SIG-M5 treated with dmso at 0.1 percent for 504 hours (cell line): ENCODE results near the gene MEI4.
"Not testable (repeated sequence)": the region's sequence is repeated elsewhere in the genome, so short reads cannot be mapped to it uniquely, and the experiment has no call there.

Source experiments
- DNase-seq: peaks from one replicate; lab custom pipeline; 2025; ENCODE audit not compliant: unreplicated experiment; lab: John Stamatoyannopoulos, UW

The MEI4 gene

DNA sequence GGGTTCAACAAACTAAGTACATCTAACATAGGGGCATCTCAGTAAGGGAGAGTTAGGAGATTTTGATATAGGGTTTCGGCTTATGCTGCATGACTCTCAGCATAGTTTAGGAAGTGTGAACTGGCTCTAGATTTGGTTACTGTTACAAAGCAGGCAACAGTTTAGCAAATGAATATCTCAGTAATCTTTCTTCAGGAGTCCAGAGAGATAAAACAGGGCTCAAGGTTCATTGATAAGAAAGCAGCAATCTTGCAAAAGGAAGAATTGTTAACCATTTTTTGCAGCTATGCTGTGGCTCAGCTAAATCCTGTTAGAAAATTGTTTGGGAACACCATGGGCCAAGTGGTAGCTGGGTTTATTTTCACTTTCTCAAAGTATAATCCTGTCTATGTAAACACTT, 161.3 kb downstream of the MEI4 start:
- DNase-seq = no peak

DNA sequence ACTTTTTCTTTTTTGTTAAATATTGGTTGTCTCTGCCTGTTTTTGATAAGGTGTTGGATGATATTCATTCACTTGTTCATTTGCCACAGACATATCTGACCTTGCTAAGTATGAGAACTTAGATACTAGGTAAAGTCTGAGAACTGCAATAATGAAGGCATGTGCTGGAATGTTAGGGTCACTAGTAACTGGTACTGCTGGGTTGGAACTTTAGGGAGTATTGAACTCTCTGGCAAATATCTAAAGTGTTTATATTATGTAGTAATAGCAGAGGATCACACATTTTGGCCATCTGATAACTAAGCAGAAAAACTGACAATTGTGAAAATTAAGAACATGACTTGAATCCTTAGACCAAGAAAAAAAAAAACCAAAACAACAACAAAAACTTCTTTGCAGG, 162.7 kb downstream of the MEI4 start:
- no peak for DNase-seq

DNA sequence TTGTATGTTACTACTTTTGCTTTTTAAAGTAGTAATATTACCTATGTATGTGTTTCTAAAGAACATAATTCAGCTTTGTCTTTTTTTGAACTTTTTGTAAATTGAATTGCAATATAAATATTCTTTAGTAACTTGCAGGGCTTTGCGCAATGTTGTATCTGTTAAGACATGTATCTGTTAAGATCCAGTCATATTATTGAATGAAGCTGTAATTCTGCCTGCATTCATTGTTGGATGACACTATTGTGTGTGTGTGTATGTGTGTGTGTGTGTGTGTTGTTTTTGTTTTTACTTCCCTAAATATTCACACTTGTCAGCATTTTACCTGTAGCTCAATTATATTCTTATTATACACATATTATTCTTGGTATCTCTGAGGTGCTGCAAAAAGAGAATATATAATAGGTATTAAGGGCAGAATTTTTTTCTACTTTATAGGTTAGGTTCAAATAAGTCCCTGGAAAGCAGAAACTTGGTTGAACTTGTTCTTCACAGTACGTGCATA, 164.0 kb downstream of the MEI4 start:
- DNase-seq = no peak

DNA sequence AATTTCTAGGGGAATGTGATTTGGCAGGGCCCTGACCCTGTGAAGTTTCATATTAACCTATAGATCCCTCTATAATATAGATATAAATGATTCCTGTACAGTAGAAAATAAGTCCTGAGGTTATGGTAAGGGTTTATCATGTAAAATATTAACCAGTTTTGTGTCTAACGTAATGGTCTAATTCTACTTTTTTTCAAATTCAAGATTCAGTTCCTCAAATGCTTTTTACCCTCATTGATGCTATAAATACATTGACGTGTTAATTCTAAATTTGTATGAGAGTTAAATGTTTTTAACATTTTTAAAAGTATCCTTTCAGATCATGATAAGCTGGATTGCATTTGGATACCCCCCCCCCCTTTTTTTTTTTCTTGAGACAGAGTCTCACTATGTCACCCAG, 169.4 kb downstream of the MEI4 start:
- no peak for DNase-seq

DNA sequence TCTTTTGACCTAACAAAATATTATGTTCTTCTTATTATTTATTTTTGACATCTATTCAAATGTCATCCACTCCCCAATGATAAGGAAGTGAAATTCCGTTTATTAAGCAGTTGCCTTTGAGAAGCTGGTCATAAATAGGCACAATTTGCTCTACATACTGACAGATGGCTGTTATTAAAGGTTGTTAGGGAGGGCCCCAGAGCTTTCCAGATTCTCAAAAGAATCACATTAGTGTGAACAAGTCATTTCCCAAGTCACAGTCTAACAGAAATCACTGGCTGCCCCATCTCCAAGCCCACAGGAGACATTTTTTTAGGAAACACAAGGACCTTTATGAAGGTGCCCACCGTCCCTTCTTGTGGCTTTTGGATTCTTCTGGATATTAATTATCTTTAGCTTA, 172.4 kb downstream of the MEI4 start:
- no peak for DNase-seq

DNA sequence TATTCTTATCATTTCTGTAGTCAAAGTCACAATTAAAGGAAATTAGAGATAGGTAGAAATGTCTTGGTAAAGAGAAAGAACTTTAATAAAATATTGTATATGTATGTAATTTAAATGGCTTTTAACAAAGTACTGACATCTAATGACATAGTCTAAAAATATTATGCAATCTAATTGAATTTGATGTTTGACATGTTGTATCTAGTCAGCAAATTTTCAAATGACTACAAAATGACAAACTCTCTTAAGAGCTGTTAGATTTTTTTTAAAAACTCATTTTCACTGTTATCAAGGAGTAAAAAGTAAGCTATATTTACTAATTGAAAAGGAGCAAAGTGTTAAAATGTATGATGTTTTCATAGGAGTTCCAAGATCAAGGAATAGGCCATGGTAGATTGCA, 176.9 kb downstream of the MEI4 start:
- DNase-seq = no peak

DNA sequence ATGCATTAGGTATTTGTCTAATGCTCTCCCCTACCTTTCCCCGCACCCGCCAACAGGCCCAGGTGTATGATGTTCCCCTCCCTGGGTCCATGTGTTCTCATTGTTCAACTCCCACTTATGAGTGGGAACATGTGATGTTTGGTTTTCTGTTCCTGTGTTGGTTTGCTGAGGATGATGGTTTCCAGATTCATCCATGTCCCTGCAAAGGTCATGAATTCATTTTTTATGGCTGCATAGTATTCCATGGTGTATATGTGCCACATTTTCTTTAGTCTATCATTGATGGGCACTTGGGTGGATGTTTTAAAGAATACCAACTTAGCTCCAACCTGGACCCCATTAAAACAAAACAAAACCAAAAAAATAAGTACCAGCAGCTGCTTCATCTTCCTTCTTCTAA, 180.9 kb downstream of the MEI4 start:
- DNase-seq = not testable (repeated sequence)

DNA sequence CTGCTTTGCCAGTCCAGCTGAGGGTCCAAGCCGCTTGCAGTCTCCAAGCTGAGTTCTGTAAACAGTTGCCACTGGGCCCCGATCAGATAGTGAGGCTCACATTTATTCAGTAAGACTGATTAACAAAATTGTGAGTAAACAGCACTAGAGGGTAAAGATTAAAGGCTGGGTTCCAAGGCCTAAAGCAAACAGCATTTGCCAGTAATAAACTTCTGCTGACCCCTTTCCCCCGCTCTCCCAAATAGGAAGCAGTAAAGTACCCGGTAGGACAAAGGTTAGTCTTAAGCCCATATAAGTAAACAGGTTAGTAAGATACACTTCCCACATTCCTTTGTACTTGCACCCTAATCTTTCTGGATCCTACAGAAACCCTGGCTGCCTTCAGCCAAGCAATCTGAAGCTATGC, 181.8 kb downstream of the MEI4 start:
- no peak for DNase-seq

DNA sequence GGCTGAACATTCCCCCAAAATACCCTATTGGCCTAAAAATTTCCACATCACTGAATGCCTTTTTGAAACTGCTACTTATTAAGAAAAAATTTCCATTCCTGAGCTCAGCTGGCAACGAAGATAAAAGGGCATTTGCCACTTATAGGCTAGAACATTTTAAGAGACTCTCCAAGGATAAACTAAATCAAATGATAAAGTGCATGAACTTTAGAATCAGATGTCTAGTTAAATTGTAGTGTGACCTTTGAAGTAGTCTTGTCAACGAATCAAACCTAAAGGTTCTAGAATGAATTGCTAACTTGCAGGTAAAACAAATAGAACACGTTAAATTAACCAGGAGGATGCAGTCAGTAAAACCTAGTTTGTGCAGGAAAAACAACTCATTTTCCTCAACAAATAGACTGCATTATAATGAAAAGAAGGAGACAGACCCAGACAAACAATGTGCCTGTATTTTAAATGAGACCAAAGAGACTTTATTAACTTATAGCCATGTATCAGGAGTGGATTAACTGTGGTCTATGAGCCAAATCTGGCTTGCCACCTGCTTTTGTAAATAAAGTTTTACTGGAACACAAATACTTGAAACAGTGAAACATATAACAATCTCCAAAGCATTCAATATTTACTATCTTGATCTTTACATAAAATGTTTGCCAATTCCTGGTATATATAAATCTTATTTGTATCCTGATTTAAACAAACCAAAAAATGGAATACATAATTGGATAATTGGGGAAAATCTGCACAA, 184.4 kb downstream of the MEI4 start:
- no peak for DNase-seq

DNA sequence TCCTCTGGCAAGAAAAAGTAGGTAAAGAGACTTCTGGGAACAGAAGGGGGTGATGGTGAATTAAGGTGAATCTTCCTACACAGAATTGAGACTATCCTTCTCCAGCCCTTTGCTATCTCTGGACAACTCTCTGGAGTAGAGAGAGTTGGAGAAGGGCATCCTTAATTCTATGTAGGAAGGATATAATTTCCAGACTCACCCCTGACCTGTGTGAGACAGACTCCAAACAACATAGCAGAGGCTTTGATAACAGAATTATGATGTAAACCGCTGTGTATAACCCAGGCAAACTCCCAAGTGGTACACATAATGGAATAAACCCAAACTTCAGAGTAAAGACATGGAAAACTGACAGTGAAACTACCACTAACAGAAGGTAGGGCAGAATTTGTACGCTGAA, 186.5 kb downstream of the MEI4 start:
- no peak for DNase-seq

DNA sequence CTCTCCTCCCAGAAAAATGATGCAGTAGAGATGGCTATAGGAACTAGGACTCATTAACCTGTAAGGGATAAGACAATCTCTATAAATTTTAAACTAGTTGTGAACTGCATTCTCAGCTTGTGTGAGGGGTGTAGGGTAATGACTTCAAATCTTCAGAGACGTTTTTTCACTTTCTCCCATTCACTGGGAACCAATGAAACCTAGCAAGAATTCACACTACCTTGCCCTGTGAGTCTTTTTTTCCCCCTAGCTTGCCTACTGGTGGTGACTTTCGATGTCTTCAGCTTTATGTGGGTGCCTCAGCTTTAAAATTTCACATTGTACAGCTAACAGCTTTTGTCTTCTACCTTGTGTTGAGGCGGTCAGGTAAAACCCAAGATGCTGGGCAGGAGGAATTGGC, 192.0 kb downstream of the MEI4 start:
- no peak for DNase-seq

DNA sequence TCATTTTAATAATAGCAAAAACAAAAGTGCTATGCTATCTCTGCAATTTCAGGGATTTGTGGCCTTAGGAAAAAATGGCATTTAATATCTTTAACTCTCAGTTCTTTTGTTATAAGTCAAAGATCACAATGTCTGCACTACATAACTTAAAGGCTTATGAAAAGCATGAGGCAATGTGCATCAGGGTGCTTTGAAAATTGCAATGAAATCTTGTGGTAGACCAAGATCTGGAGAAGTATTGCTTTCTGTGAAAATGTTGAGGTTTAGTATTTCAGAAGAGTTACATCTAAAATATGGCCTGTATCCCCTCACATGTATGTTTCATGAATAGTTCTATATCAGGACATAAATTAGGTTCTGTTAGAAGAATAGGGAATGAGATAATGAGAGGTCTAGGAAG, 200.6 kb downstream of the MEI4 start:
- no peak for DNase-seq

DNA sequence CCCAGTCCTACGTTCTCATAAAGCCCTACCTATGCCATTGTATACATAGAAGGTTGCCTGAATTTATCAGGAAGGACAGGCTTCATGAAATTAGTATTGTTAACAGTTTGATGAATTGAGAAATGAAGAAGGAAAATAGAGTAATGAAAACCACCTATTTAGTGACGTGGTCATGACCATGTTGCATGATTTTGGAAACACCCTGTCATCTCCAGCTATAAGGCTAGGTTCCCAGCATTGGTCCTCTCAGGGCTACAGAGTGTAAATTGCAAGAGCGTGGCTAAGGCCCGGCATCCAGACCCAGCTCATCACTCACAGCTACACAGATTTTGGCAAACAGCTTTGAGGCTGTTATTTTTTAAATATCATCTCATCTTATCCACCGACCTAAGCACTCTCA, 203.6 kb downstream of the MEI4 start:
- DNase-seq = no peak

DNA sequence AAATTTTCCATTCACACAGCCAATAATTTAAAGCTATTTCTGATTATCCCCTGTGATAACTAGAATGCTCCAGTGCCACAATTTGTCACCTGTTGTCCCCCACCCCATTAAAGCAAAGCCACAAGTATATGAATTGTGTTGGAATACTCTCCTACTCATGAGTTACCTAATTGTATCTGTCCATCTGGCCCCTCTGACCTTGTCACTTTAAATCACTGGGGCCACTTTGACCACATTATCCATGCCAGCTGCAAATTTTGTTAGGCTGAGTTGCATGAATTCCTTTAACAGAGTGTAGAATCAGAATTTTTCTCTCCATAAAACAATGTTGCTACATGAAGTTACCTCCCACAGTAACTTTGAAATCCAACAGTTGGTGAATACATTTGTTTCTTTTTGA, 204.6 kb downstream of the MEI4 start:
- DNase-seq = no peak

DNA sequence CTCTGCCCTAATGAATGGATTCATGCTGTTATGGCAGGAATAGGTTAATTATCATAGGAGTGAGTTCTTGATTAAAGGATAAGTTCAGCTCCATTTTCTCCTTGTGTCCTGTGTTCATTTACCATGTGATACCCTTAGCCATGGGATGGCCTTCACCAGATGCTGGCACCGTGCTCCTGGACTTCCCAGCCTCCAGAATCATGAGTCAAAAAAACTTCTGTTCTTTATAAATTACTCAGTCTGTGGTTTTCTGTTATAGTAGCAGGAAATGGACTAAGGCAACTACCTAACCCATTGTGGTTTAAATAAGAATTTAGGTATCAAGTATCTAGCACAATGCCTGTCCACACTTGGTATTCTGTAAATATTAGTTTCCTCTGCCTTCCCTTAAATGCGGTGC, 223.5 kb downstream of the MEI4 start:
- DNase-seq = no peak

DNA sequence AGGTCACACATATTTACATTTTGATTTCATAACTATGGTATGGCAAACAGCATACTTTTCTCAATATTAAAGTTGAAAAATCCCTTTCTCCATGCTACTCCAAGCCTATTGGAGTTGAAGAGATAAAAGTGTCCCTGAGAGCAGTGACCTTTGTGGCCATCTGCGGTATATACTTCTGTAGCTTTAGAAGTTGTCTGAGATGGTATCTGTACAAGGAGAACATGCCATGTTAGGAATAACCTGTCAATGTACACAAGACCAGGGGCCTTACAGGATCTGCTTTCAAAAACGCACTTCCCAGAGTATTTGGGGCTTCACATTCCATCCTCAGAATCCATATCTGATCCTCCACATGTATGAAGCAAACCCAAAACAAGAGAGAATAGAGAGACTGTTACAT, 226.7 kb downstream of the MEI4 start:
- no peak for DNase-seq

DNA sequence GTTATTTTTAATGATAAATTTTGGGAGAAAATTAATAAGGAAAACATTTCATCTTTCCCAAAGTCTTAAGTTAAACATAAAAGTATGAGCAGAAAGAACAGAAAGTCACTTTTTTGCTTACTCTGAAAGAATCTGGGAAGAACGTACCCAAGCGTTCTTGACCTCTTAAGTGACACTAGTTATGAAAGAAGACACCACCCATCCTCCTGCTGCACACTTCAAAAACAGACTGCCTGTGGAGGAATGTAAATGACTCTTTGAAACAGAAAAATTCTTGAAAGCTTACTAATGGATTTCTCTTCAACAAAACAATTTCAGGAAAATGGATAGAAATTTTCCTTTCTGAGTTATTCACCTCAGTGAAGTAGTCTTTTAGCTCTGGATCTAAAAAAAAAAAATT, 227.7 kb downstream of the MEI4 start:
- DNase-seq = no peak

DNA sequence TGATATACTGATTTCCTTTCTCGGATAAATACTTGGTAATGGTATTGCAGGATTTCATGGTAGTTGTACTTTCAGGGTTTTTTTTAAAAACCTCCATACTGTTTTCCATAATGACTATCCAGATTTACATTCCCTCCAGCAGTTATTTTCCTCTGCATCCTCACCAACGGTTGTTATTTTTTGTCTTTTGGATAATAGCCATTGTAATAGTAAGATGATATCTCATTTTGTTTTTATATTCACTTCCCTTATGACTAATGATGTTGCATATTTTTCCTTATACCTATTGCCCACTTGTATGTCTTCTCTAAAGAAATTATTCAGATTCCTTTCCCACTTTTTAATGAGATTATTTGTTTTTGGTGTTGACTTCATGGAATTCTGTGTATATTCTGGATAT, 231.0 kb downstream of the MEI4 start:
- DNase-seq = no peak

DNA sequence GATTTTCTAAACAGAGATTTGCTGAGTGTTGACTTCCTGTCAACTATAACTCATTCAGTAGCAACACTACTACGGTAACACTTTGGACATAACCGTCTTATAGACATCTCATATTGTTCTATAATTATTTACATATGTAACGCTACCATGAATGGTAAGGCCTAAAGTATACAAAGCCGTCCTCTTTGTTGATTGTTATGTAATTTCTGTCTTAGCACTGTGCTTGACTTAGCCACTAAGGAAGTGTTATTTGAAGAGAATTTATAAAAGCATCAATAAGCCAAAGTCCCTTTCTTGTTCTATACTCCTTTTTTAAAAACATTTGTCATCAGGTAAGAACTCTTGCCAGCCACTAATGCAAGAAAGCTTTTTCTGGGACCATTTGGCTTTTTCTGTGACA, 240.6 kb downstream of the MEI4 start:
- no peak for DNase-seq

DNA sequence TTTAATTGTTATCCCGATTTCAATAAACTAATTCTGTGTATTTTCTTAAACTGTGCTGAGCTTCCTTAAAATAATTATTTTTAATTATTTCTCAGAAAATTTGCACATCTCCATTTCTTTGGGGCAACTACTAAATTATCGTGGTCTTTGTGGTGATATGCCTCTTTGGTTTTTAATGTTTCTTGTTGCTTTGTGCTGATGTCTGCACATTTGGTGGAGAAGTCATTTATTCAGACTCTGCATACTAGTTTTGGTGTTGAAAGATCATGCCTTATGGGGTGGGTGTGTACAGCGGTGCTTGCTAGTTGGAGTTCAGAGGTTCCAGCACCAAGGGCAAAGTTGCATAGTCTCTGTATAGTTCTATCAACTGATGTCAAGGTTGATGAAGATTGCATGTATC, 253.2 kb downstream of the MEI4 start:
- DNase-seq = no peak

DNA sequence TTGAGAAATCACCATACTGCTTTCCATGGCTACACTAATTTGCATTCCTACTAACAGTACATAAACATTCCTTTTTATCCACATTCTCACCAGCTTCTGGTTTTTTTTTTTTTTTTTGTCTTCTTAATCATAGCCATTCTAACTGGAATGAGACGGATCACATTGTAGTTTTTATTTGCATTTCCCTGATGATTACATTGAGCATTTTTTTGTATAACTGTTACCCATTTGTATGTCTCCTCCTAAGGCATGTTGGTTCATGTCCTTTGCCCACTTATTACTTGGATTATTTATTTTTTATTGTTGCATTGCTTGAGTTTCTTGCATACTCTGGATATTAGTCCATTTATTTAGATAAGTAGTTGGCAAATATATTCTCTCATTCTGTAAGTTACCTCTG, 258.0 kb downstream of the MEI4 start:
- DNase-seq = no peak

DNA sequence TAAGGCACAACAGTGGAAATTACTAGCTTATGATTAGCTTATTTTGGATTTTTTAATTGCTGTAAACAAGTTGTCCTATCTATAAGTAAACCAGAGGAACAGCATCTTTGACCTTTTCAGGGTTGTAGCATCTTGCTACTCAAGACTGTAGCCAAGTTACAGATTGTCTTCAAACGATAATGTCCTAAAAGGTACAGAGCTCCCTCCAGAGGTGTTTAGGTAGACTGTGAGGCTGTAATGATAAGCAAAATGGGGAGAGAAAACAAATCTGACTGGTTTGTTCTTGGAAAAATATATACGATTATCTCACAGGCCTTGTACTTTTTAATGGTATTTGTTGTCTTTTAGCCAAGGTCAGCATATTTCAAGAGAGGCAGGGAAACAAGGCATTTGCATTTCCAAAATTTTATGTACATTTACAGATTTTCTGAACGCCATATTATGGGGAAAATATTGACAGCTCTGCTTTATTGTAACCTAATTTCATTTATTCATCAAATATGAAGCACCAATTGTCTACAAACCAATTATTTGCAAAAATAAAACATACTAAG, 273.4 kb downstream of the MEI4 start:
- no peak for DNase-seq

DNA sequence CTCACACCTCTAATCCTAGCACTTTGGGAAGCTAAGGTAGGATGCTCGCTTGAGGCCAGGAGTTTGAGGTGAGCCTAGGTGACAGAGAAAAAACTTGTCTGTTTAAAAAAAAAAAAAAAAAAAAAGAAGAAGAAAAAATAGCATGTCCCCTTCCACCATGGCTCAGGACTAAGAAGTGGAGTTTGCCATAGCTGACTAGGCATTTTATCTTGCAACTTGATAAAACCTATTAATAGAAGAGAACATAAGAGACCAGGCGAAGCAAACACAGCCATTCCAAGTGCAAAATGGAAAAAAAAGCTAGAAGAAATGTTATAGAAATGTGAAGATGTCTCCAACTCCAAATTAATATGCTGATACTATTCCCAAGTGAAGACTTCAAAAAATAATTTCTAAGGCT, 277.5 kb downstream of the MEI4 start:
- DNase-seq = no peak
